DOHH2 (cell line): ENCODE data around the gene DCAF17.

ENCODE experiments used
- H3F3A ChIP-seq: fragments of 200-600 bp; sonication (generic), shearing (Covaris generic); 2 replicates; pipeline ENCODE4 v1.6.0; 2016; ENCODE audit warnings: antibody characterized with exemption, mild to moderate bottlenecking; ENCODE audit not compliant: control insufficient read depth, insufficient read depth
- H3K27ac ChIP-seq: fragments of 200-600 bp; sonication (generic); 2 replicates; pipeline ENCODE4 v1.5.1; 2014; ENCODE audit warnings: low read depth, mild to moderate bottlenecking, low read length, moderate library complexity
- H3K27me3 ChIP-seq: fragments of 200-600 bp; sonication (generic); 2 replicates; pipeline ENCODE4 v1.6.1; 2014; ENCODE audit warnings: mild to moderate bottlenecking, low read length, mixed read lengths; ENCODE audit not compliant: control insufficient read depth
- H3K36me3 ChIP-seq: fragments of 200-600 bp; sonication (generic); 2 replicates; pipeline ENCODE4 v1.6.1; 2014; ENCODE audit warnings: mild to moderate bottlenecking, low read length, moderate library complexity, mixed read lengths; ENCODE audit not compliant: control insufficient read depth
- H3K4me1 ChIP-seq: fragments of 200-600 bp; sonication (generic); 2 replicates; pipeline ENCODE4 v1.6.1; 2014; ENCODE audit warnings: mild to moderate bottlenecking, low read length, mixed read lengths; ENCODE audit not compliant: control insufficient read depth
- H3K4me2 ChIP-seq: fragments of 200-600 bp; sonication (generic); 2 replicates; pipeline ENCODE4 v1.6.0; 2014; ENCODE audit warnings: mild to moderate bottlenecking, low read length, moderate library complexity
- H3K4me3 ChIP-seq: fragments of 200-600 bp; sonication (generic); 2 replicates; pipeline ENCODE4 v1.5.1; 2014; ENCODE audit warnings: mild to moderate bottlenecking, low read length, mixed read lengths
- H3K79me2 ChIP-seq: fragments of 200-600 bp; sonication (generic); 2 replicates; pipeline ENCODE4 v1.6.1; 2014; ENCODE audit warnings: mild to moderate bottlenecking, low read length, mixed read lengths; ENCODE audit not compliant: control insufficient read depth
- H3K9me2 ChIP-seq: fragments of 200-600 bp; sonication (generic); replicated peaks from 2 replicates; pipeline ENCODE4 v1.6.1; 2014; ENCODE audit warnings: mild to moderate bottlenecking, low read length, mixed read lengths; ENCODE audit not compliant: control insufficient read depth
- H3K9me3 ChIP-seq: fragments of 200-600 bp; sonication (generic); 2 replicates; pipeline ENCODE4 v1.6.1; 2014; ENCODE audit warnings: antibody characterized with exemption, low read length, mixed read lengths; ENCODE audit not compliant: control insufficient read depth, insufficient read depth
- H4K20me1 ChIP-seq: fragments of 200-600 bp; sonication (generic); 2 replicates; pipeline ENCODE4 v1.6.0; 2014; ENCODE audit warnings: low read depth, mild to moderate bottlenecking, antibody characterized with exemption, low read length, moderate library complexity; ENCODE audit not compliant: control insufficient read depth, insufficient read depth
- CTCF ChIP-seq: fragments of 200-600 bp; sonication (generic); IDR thresholded peaks from one replicate; pipeline ENCODE4 v1.5.1; 2014; ENCODE audit warnings: antibody characterized with exemption, mild to moderate bottlenecking, low read depth, low read length; ENCODE audit not compliant: poor library complexity, severe bottlenecking
- EZH2phosphoT487 ChIP-seq: fragments of 200-600 bp; sonication (generic); IDR thresholded peaks from 2 replicates; pipeline ENCODE4 v1.6.1; 2017; ENCODE audit warnings: borderline replicate concordance, mild to moderate bottlenecking, antibody characterized with exemption, low read length, moderate library complexity, mixed read lengths

Gene DCAF17

DNA sequence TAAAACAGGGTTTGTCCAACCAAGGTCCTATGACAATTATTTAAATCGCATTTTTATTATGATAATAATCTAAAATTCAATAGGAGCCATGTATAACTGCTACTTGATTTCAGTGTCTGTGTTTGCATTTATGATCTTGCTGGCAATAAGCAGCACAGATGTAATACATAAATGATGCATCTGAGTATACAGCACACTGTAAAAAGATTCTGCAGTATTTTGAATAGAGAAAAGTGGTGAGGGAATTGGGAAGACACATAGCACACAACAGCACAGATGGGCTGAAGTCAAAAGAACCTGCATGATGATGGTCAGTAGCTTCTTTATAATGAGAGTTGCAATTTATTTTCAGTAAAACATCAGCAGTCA is 26.4 kb upstream of the DCAF17 start:
- Histone ChIP-seq H3F3A (no peaks in the 10 kb centered on the region), H3K9me3 (0 out of 2 replicates have a peak, but pooled peaks cover 5% of the 10 kb centered on the region), H3K36me3 (no peaks in the 10 kb centered on the region), H3K4me2 (no peak overlapping the region), H3K27ac (no peak overlapping the region), H3K9me2 (no peaks in the 10 kb centered on the region), H3K27me3 (no peaks in the 10 kb centered on the region), H4K20me1 (no peaks in the 10 kb centered on the region), H3K79me2 (peaks cover 33% of the 10 kb centered on the region), H3K4me3 (no peak overlapping the region), H3K4me1 (peaks cover 38% of the 10 kb centered on the region)
- TF ChIP-seq EZH2phosphoT487 (no peak), CTCF (no peak)

GRCh38 chr2:171409436-171409971 is 24.5 kb upstream of the DCAF17 start:
- H3K27me3 ChIP-seq, result no peaks in the 10 kb centered on the region
- no peak for TF ChIP-seq EZH2phosphoT487
- no peaks in the 10 kb centered on the region for H3K9me3 ChIP-seq
- H3K4me1 ChIP-seq, result peaks cover 38% of the 10 kb centered on the region
- H3K79me2 ChIP-seq, result peaks cover 32% of the 10 kb centered on the region
- H3K4me2 ChIP-seq, result no peak overlapping the region
- H3K4me3 ChIP-seq, result no peak overlapping the region
- no peaks in the 10 kb centered on the region; the same call in 1 of the 2 replicates for H3F3A ChIP-seq
- no peaks in the 10 kb centered on the region for H4K20me1 ChIP-seq
- H3K36me3 ChIP-seq, result no peaks in the 10 kb centered on the region
- H3K9me2 ChIP-seq, result no peaks in the 10 kb centered on the region
- H3K27ac ChIP-seq, result no peak overlapping the region

DNA sequence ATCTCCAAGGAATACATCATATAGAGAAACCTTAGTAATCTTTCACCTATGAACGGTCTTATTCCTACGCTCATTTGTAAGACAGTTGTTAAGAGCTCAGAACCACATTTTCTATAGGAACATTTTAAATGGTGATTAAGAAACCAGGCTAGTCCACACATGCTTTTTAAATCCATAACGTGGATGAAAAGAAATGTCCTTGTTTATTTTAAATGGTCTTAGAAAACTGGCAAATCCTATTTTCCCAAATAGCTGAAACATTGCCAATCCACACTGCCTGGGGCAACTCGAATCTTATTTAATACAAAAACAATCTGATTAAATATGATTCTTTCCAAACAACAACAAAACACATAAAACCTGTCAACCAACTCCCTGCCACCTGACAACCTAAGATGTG is 23.9 kb upstream of the DCAF17 start:
- peaks cover 32% of the 10 kb centered on the region for H3K79me2 ChIP-seq
- TF ChIP-seq EZH2phosphoT487 (no peak), CTCF (no peak)
- H3K4me1 ChIP-seq, result peaks cover 33% of the 10 kb centered on the region
- no peaks in the 10 kb centered on the region for H3K27me3 ChIP-seq
- H3K9me3 ChIP-seq, result no peaks in the 10 kb centered on the region
- H3K4me2 ChIP-seq, result no peak overlapping the region
- no peaks in the 10 kb centered on the region for H3K36me3 ChIP-seq
- H3F3A ChIP-seq, result no peaks in the 10 kb centered on the region; the same call in 1 of the 2 replicates
- H3K4me3 ChIP-seq, result no peak overlapping the region
- H4K20me1 ChIP-seq, result no peaks in the 10 kb centered on the region
- H3K27ac ChIP-seq, result no peak overlapping the region
- no peaks in the 10 kb centered on the region for H3K9me2 ChIP-seq

- Histone ChIP-seq H3K36me3 (no peaks in the 10 kb centered on the region), H3K4me1 (peaks cover 29% of the 10 kb centered on the region), H3K27me3 (no peaks in the 10 kb centered on the region), H4K20me1 (no peaks in the 10 kb centered on the region), H3F3A (no peaks in the 10 kb centered on the region; the same call in 1 of the 2 replicates), H3K9me2 (no peaks in the 10 kb centered on the region), H3K27ac (no peak overlapping the region), H3K9me3 (no peaks in the 10 kb centered on the region), H3K4me3 (no peak overlapping the region), H3K79me2 (peaks cover 32% of the 10 kb centered on the region), H3K4me2 (no peak overlapping the region)
- no peak for TF ChIP-seq EZH2phosphoT487
- TF ChIP-seq CTCF, result no peak
Observed at GRCh38 chr2:171410624-171411023, 23.4 kb upstream of the DCAF17 start.
